Left ventricle myocardium inferior (tissue), 1 donor: ENCODE results near the gene TSPAN18. TPM values are rescaled to one million over a fixed set of nuclear protein-coding genes. Genes with fewer than 3 reads are reported as not detected.

ENCODE experiments used
- DNase-seq: peaks from one replicate; pipeline ENCODE4 v3.0.0-alpha.2; 2020
- H3K27ac ChIP-seq: fragments of 200-600 bp; replicated peaks from 2 replicates; pipeline ENCODE4 v1.8.0; 2021
- H3K27me3 ChIP-seq: fragments of 200-600 bp; 2 replicates; pipeline ENCODE4 v1.8.0; 2021; ENCODE audit warnings: low read depth
- H3K36me3 ChIP-seq: fragments of 200-600 bp; 2 replicates; pipeline ENCODE4 v1.8.0; 2021
- H3K4me1 ChIP-seq: fragments of 200-600 bp; 2 replicates; pipeline ENCODE4 v1.8.0; 2021
- H3K4me3 ChIP-seq: fragments of 200-600 bp; 2 replicates; pipeline ENCODE4 v1.8.0; 2021; ENCODE audit warnings: mild to moderate bottlenecking, moderate library complexity
- H3K9me3 ChIP-seq: fragments of 200-600 bp; replicated peaks from 2 replicates; pipeline ENCODE4 v1.8.0; 2021
- intact Hi-C: fragments of 100-400 bp; cut with micrococcal nuclease; formaldehyde crosslinking; loops from one replicate; pipeline ENCODE4 v1.11.0; 2022
- total RNA-seq: library from RNA; stranded (reverse); fragmentation: NEBNext Ultra II Directional; extraction: Animal tissue kit (Norgen Biotek cat#: 25700); gene quantifications from one replicate; pipeline ENCODE4 v1.2.1, GENCODE V29; 2021
- TF ChIP-seq, protein P1 (sequence below): fragments of 200-600 bp; IDR thresholded peaks from 2 replicates; pipeline ENCODE4 v1.8.0; 2021; ENCODE audit warnings: antibody characterized with exemption, mild to moderate bottlenecking, borderline replicate concordance
- donor health status: DM: no; HTN: yes; CAD: no; lungs with severe emphysema.

TSPAN18 gene
- total RNA-seq, 1 donor from 2014 or later = 129 TPM

DNA sequence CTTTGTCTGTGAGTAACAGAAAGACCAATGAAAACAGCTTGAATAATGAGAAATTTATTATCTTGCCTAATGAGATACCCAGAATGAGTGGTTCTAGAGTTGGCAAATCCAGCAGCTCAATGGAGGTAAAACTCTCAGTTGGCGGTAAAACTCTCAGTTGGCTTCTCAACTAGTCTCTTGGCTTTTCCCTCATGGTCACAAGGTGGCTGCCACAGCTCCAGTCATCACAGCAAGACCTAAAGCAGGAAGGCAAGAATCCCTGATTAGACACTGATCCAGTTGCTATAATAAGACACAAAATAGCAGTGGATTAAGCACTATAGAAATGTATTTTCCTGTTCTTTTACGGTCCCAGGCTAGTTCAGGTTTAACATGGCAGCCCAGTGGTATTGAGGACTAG is 37.5 kb upstream of the TSPAN18 start:
- no peak for DNase-seq
- Histone ChIP-seq H3K36me3 (no peaks in the 10 kb centered on the region), H3K4me1 (no peaks in the 10 kb centered on the region), H3K9me3 (peaks cover 6% of the 10 kb centered on the region), H3K27me3 (no peaks in the 10 kb centered on the region), H3K27ac (no peak overlapping the region), H3K4me3 (no peak overlapping the region)
- TF ChIP-seq, protein P1, sequence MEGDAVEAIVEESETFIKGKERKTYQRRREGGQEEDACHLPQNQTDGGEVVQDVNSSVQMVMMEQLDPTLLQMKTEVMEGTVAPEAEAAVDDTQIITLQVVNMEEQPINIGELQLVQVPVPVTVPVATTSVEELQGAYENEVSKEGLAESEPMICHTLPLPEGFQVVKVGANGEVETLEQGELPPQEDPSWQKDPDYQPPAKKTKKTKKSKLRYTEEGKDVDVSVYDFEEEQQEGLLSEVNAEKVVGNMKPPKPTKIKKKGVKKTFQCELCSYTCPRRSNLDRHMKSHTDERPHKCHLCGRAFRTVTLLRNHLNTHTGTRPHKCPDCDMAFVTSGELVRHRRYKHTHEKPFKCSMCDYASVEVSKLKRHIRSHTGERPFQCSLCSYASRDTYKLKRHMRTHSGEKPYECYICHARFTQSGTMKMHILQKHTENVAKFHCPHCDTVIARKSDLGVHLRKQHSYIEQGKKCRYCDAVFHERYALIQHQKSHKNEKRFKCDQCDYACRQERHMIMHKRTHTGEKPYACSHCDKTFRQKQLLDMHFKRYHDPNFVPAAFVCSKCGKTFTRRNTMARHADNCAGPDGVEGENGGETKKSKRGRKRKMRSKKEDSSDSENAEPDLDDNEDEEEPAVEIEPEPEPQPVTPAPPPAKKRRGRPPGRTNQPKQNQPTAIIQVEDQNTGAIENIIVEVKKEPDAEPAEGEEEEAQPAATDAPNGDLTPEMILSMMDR = no peak
- intact Hi-C loops = no loop called here

DNA sequence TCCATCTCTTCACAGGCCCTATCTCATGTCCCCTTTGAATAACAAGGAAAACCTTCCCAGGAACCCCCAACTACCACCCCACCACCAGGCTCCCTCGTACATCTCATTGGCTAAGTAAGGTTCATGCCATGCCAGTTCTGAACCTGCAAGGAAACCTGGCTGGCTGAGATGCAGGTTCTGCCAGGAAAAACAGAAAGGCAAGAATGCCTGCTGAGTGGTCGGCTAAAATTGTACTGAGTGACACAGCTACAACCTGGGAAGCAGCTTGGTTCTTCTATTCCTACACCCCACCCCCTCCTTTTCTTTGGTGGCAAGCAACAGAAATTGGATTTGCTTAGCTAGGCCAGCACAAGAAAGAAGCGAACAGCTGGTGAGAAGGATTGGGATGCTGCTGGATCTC is 36.1 kb upstream of the TSPAN18 start:
- Histone ChIP-seq H3K27ac (no peak overlapping the region), H3K36me3 (no peaks in the 10 kb centered on the region), H3K27me3 (no peaks in the 10 kb centered on the region), H3K9me3 (peaks cover 6% of the 10 kb centered on the region), H3K4me3 (no peak overlapping the region), H3K4me1 (no peaks in the 10 kb centered on the region)
- TF ChIP-seq, protein P1 = no peak
- DNase-seq = no peak
- intact Hi-C loops = no loop called here

DNA sequence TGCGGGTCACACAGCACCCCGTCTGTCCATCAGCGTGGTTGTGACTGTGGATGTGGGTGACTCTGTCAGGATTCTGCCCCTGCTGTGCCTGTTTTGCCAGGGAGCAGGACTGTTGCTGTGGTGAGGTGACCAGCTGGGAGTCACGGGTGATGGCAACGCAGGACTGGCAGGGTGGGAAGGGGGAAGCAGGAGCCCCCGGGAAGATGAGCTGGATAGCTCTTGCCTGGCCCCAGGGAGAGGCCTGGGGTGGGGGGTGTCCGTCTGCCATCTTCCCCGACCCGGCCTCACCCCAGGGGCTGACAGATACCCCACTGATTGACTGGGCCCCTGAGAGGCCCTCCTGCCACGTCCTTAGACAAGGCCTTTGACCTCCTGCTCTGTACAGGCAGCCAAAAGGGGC is 34.3 kb upstream of the TSPAN18 start:
- no peak for DNase-seq
- H3K27me3 ChIP-seq = no peaks in the 10 kb centered on the region
- TF ChIP-seq, protein P1 = no peak
- H3K27ac ChIP-seq = no peak overlapping the region
- no peak overlapping the region for H3K4me3 ChIP-seq
- intact Hi-C loops = no loop called here
- H3K4me1 ChIP-seq = no peaks in the 10 kb centered on the region
- H3K9me3 ChIP-seq = peaks cover 6% of the 10 kb centered on the region
- H3K36me3 ChIP-seq = no peaks in the 10 kb centered on the region

DNA sequence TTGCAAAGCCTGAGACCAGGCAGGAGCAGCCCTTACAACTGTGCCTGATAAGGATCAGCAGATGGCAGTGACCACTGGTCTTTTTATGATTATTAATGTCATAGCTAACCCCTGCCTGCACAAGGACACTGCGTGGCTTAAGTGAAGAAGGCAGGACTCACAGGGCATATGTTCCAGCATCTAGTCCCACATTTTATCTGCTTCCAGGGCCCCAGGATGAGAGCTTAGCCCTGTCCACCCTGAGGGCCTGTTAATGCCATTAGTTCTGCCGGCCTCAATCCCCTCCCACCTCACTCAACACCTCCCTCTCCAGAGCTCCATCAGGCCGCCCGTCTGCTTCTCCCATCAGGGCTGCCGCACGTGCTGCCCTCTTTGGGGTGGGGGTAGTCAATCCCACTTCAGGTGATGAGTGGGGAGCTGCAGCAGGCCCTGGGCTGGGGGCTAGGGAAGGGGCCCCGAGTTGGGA is 33.1 kb upstream of the TSPAN18 start:
- no peak overlapping the region for H3K27ac ChIP-seq
- intact Hi-C loops = no loop called here
- no peak for DNase-seq

DNA sequence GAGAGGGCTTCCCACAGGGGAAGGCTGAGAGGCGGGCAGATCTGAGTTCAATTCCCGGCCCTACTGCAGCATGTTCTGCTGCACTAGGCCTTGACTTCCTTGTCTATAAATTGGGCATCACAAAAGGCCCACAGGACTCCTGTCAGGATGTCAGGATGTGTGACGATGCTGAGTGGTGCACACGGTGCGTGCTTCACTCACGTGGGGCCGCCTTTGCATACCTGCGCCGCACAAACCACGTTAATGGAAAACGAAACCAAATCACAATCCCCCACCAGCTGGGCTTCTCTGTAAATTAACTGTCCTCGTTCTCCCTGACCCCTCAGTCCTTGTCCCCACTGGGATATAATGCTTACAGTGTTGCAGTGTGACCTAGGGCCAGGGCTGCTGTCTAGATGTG is 32.3 kb upstream of the TSPAN18 start:
- no peak for DNase-seq
- H3K27me3 ChIP-seq = no peaks in the 10 kb centered on the region
- intact Hi-C loops = no loop called here
- TF ChIP-seq, protein P1 = no peak
- H3K9me3 ChIP-seq = peaks cover 1% of the 10 kb centered on the region
- H3K4me1 ChIP-seq = peaks cover 14% of the 10 kb centered on the region
- H3K27ac ChIP-seq = no peak overlapping the region
- H3K36me3 ChIP-seq = no peaks in the 10 kb centered on the region
- H3K4me3 ChIP-seq = no peak overlapping the region

More for the DNA sequence above, 33.1 kb upstream of the TSPAN18 start:
- TF ChIP-seq, protein P1 = no peak
- Histone ChIP-seq H3K4me1 (peaks cover 8% of the 10 kb centered on the region), H3K9me3 (peaks cover 6% of the 10 kb centered on the region), H3K4me3 (no peak overlapping the region), H3K36me3 (no peaks in the 10 kb centered on the region), H3K27me3 (no peaks in the 10 kb centered on the region)
